Measurements from ENCODE around the gene PTPRT.

- TF ChIP-seq CTCF (IDR thresholded peaks at IDR 0.05): no peak
- no peak for TF ChIP-seq POLR2A (IDR thresholded peaks at IDR 0.05)
Observed at GRCh38 chr20:43183536-43184070, 6.1 kb downstream of the PTPRT start.
